DLD1 (cell line): ENCODE measurements around the gene FXYD4.
"Not testable (repeated sequence)": the region's sequence is repeated elsewhere in the genome, so short reads cannot be mapped to it uniquely, and the experiment has no call there.

Experiments used
- in situ Hi-C: cut with HindIII; loops from 2 replicates; pipeline ENCODE4 v1.10.0; 2017; ENCODE audit warnings: low sequenced_read_pairs

Gene FXYD4

GRCh38 chr10:43415544-43415943 lies 44.1 kb downstream of the FXYD4 start:
- in situ Hi-C loops: no loop called here

DNA sequence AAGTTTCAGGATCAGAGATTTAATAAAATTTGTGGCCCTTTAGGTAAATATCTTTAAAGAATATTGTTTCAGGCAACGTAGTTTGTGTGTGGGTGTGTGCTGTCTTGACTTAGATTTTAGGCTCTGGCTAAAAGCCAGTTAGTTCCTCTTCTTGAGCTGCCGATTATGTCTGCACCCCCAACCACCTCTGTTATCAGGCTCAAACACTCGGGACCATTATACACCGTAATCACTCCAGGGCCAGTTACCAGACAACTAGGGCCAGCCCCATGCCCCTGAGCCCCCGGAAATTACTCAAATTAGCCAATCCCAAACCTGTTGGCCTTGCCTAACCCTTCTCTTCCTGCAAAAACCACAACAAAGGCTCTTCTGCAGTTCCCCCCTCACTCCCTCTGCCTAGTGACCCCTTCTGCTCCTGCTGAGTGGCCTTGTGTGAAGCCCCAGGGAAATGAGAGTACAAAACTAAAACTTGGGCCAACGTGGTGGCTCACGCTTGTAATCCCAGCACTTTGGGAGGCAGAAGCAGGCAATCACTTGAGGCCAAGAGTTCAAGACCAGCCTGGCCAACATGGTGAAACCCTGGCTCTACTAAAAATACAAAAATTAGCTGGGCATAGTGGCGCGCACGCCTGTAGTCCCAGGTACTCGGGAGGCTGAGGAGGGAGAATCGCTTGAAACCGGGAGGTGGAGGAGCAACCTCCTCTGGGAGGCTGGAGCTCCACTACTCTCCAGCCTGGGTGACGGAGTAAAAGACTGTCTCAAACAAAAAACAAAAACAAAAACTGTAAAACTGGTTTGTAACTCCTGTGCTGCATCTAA lies 46.7 kb downstream of the FXYD4 start:
- in situ Hi-C loops: no loop called here

DNA sequence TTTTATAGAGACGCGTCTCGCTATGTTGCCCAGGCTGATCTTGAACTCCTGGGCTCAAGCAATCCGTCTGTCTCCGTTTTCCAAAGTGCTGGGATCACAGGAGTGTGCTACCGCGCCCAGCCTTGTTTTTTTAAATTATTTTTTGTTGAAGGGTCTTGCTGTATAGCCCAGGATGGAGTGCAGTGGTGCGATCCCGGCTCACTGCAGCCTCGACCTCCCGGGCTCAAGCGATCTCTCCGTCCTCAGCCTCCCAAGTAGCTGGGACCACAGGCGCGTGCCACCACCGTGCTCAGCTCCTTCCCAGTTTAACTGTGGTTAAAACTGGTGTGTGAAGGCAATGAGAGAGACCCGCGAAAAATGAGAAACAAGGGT lies 48.5 kb downstream of the FXYD4 start:
- in situ Hi-C loops: no loop called here

DNA sequence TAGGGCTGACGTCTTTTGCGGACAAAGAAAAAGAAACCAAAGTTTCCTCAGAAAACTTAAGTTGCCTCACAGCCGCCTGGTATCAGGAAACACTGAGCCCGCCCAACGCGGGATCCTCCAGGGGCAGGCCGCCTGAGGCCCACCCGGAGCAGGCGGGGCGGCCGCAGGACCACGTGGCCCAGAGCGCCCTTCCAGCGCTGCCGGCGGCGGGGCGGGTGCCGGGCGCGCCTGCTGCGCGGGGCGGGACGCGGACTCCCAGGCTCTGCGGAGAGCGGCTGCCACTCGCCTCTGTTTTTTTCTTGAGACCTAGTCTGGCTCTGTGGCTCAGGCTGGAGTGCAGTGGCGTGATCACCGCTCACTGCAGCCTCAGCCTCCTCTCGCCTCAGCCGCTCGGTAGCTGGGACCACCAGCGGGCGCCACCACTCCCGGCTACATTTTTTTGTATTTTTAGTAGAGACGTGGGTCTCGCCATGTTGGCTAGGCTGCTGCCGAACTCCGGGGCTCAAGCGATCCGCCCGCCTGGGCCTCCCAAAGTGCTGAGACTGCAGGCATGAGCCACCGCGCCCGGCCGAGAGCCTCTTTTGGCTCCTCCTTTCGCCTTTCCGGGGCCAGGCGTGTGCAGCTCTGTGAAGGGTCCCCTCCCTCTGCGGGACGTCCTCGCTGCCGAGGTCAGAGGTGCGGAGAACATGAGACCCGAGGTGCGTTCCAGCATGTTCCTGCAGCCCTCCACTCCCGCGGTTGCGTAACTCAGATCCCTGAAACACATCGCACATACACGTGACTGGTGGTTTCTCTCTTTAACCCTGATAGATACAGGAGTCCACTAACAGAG lies 49.1 kb downstream of the FXYD4 start:
- in situ Hi-C loops: no loop called here

GRCh38 chr10:43421201-43421507 lies 49.7 kb downstream of the FXYD4 start:
- in situ Hi-C loops: no loop called here

DNA sequence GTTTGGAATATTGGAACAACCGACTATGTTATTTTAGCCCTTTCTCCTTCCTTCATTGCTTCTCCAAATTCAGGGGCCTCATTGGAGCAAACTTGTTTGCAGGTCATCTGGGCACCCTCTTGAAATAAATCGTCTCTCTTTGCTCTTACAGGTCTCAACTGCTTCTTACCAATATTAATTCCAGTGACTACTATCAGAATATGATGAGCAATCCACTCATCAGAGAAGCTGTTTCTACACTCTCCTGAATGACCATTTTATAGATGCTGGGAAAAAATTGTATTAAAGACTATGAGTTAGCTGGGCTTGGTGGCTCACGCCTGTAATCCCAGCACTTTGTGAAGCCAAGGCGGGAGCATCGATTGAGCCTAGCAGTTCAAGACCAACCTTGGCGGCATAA lies 50.1 kb downstream of the FXYD4 start:
- in situ Hi-C loops: no loop called here

DNA sequence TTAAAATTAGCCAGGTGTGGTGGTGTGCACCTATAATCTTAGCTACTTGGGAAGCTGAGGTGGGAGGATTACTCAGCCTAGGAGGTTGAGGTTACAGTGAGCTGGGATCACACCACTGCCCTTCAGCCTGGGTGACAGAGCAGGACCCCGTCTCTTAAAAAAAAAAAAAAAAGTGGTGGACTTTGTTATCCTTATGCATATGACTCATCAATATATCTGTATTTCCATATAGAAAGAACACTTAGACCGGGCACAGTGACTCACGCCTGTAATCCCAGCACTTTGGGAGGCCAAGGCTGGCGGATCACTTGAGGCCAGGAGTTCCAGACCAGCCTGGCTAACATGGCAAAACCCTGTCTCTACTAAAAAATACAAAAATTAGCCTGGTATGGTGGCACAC lies 50.5 kb downstream of the FXYD4 start:
- in situ Hi-C loops: not testable (repeated sequence)

- in situ Hi-C loops: no loop called here
Measured at GRCh38 chr10:43424416-43424815, 53.0 kb downstream of the FXYD4 start.
